C1 segment of cervical spinal cord (tissue), 14 donors: Measurements from ENCODE around the gene CNOT4.

Experiments
- DNase-seq, 14 donors: peaks; one replicate each; lab custom pipeline; 2025; lab: John Stamatoyannopoulos, UW

CNOT4 gene

DNA sequence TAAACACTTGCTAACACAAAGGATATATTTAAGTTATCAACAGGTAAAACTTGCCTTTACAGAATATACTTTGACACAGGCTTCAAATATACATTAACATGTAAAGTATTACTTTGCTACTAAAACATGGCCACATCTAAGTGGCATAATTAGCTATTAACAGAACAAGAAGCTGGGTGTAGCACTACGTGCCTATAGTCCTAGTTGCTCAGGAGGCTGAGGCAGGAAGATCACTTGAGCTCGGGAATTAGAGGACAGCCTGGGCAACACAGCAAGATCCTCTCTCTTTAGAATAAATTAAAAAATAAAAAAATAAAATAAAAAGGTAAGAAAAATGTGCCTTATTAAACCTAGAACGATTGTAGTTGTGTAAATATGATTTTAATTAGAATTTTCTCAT lies 106.6 kb downstream of the CNOT4 start:
- DNase-seq = no peak

DNA sequence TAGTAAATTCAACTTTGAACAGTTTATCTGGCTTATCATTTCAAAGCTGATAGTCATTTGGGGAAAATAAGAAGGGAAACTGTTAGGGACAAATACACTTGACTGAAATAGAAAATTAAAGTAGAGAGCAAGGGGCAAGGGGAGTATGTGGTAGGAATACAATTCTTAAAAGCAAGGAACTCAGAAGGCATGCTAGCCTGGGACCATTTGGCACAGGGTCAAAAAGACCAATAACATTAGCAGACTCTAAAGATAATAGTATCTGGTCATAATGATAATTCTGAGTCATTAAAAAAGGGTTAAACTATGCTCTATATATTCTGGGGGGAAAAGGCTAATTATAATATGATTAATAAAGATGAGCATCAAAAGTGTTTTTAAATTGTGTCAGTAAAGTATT lies 112.2 kb downstream of the CNOT4 start:
- DNase-seq = no peak

- DNase-seq = no peak
Measured at GRCh38 chr7:135392701-135393100, 117.2 kb downstream of the CNOT4 start.

DNA sequence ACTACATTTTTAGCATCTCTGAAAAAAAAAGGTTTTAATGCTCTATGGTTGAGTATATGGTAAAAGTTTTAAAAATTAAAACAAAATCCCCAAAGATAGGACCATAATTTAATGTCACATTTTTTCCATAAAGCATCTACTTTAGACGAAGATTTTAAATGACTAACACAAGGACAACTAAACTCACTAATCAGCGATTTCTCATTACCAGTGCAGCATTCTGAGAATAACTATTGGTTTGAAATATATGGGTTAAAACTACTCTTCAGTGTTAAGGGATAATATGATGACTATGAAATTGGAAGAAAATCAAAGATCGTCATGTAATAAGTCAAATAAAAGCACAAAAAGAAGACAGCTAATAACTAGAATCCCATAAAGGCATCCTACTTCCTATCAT lies 118.4 kb downstream of the CNOT4 start:
- no peak for DNase-seq

GRCh38 chr7:135390829-135391228 lies 119.1 kb downstream of the CNOT4 start:
- no peak for DNase-seq

DNA sequence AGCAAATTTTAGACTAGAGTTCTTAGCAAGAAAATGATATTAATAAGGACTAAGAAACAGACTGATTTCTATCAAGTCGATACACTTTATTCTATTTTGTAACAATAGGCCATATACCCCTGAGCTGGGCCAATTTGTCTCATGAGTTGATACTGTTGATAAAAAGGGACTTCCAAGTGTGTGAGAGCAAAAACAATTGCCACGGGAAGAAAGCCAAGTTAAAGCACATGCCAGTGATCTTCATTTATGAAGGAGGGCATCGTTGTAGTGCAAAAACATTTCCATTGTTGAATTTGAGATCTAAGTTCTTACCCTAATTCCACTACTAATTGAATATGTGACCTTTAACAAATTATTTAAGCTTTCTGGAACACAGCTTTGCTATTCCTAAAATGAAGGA lies 119.9 kb downstream of the CNOT4 start:
- DNase-seq = peak in 1 of 14 donors; percentile 1

DNA sequence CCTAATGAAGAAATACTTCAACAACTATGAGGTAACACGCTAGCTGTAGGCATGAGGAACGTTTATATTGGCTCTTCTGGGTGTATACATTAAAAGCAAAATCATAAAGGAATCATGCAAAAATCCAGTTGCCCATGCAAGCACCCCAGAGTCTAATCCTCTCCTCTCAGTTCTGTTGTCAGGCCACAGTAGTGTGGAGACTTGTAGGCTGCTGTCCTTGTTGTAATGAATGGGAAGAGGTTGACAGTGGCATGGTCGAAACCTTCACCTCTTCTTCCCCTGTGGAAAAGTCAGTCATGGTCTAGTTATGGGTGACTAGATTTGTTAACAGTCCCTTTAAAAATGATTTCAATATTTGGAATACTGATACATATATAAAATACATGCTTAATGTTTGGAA lies 121.3 kb downstream of the CNOT4 start:
- DNase-seq = no peak

DNA sequence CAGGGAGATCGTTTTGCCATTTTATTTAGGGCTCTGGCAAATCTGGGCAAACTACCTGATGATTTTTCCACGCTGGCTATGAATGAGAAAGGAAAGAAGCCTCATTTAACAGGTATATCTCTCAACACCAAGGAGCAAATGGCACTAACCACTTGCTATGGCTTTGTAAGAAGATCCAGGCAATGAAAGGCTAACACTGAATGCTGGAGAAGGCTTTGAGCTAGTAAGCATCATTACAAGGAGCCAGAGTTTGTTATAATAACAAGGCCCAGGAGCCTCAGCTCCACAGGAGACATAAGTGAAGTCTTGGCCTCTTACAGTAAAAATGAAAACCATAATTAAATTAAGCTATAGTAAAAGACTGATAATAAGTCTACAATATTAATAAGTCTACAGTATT lies 123.1 kb downstream of the CNOT4 start:
- DNase-seq = no peak

DNA sequence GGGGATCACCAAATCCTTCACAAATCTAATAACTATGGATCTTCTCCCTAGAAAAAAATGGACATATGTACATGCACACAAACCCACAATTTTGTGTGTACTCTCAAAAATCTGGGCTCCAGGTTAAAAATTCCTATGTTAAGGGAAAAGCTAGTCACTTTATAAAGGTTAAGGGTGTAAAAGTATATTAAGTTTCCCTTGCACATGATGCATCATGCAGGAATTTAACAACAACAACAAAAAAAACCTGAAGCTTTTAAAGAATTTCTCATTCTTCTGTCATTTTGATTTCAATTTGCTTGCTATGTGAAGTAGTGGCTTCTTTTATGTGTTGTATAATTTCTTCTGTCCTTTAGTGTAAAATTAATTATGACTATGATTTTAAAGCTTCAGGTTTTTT lies 123.7 kb downstream of the CNOT4 start:
- DNase-seq = no peak

GRCh38 chr7:135385209-135385608 lies 124.7 kb downstream of the CNOT4 start:
- peak in 1 of 14 donors; percentile 5 for DNase-seq

DNA sequence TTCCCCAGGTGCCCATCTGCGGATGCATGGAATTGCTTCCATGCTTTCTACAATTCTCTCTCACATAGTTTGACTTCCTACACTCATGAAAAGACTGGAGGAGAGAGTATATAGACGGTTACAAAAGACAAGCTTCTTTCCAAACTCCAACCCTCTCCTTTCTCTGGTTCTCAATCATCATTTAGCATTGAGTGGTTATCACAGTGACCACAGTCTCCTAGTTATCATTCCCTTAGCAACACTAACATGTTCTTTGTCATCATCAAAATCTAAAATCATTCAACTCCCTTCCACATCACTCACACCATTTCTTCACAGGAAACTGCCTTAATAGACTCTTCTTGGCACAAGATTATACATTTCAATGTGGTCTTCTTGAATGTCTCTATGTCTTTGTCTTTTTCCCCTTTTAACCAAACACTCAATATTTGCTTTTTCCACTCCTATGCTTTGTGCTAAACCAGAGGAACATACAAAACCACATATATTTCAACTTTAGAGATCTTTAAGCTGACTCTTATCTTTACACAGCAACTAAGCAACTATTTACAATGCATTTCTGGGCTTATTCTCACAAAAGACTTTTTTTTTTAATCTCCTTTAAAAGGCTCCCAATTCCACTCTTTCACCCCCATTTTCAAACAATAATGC lies 126.3 kb downstream of the CNOT4 start:
- DNase-seq = no peak

DNA sequence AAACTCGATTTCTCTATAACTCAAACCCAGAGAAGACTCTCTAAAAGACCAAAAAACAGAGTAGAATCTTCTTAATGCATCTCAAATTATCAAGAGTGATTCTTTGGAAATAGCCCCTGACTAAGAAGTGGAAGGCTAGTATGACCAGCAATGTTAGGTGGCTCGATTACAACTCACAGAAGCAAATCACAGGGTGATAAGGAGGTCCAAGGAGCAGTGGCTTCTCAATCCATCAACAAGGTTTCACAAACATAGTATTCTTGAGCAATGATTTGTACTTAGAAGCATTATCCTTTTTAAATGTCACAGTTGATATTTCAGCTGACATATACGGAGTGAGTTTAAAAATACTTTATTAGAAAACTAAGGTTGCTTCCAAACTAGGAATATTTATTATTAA lies 127.7 kb downstream of the CNOT4 start:
- DNase-seq = no peak

GRCh38 chr7:135381369-135381768 lies 128.5 kb downstream of the CNOT4 start:
- DNase-seq = no peak

DNA sequence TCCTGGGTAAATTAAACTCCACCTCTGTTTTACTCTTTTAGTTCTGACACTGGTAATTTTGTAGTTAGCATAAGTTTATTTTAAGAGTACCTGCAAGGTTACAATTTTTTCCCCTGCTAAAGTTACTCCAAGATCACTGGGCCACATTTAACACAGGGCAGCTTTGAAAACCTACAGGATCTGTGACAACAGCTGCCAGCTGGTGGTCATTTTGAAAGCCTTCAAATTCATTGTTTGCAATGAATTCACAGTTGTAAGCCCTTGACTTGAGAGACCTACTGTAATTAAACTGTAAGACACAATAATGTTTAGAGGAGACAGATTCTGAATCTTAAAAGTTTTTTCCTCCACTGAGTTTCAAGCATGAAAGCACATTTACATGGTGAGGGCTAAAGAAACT lies 129.6 kb downstream of the CNOT4 start:
- no peak for DNase-seq

DNA sequence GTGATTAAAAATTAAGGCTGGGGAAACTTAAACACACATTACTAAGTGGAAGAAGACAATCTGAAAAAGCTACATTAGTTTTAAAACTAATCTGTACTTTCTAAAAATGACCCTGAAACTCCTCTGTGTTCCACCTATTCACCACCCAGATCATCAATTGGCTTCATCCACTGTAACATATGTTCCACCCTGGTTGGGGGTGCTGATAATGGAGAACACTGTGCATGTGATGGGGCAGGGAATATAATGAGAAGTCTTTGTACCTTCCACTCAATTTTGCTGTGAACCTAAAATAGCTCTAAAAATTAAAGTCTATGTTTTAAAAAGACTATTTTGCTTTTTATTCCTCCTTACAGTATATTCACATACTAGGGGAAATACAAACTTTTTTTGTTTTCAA lies 132.7 kb downstream of the CNOT4 start:
- peak in 1 of 14 donors; percentile 7 for DNase-seq

DNA sequence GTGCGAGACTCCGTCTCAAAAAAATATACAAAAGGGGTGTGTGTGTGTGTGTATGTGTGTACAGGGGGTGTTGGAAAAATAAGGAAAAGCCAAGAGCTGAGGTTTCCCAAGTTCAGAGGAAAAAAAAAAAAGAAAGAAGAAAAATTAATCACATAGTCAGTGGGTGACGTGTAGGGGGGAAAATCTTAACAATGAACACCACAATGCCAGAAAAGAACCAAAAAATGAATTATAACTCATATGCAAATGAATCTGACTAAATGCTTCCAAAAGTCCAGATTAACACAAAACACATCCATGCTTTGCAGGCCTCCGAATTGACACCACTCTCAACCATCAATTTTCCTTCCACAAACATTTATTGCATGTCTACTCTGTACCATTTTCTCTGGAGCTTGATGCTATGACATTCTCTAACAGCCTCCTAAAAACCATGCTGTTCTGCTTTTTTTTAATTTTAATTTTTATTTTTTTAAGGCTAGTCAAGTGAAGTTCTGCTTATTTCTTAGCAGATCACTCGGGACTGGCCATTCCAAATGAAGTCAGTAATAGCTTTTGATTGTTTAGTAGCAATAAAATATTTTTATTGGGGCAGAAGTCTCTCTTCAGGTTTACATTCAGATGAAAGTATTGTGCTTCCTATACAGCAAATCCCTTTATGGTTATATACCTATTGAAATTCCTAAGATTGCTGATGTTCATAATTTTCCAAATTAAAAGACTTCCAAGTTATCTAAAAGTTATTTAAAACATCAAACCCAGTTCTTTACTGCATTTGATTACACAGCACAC lies 133.8 kb downstream of the CNOT4 start:
- DNase-seq = no peak

- DNase-seq = no peak
Measured at GRCh38 chr7:135374736-135375135, 135.2 kb downstream of the CNOT4 start.

DNA sequence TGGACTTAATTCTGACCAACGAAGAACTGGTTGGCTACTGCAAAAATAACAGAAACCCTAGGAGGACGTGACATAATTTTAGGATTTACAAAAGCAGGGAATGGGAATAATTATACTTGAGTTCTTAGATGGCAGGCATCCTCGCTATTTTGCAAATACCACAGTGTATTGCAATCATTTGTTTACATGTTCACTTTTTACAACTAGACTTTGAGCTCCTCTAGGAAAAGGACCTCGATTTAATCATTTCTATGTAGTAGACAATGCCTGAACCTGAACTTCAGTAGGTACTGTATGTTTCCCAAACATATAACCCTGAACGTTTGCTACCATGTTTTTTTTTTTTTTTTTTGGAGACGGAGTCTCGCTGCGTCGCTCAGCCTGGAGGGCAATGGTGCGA lies 137.7 kb downstream of the CNOT4 start:
- DNase-seq = no peak

DNA sequence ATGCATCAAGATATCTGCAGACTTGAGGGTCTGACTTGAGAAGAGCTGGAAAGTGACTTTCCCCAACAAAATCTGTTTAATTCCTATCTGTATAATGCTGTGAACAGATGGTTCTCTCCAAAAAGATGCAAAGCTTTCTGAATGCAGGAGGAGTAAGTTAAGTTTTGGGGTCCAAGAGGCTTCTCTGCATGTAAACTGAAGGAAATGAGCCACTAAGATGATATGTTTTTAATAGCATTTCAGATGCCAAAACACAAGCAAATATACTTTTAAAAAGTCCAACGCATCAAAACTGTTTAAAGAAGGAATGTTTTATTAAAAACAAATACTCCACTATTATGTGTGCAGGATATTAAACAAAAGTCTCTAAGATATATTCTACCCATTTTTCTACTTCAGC lies 139.2 kb downstream of the CNOT4 start:
- DNase-seq = no peak

DNA sequence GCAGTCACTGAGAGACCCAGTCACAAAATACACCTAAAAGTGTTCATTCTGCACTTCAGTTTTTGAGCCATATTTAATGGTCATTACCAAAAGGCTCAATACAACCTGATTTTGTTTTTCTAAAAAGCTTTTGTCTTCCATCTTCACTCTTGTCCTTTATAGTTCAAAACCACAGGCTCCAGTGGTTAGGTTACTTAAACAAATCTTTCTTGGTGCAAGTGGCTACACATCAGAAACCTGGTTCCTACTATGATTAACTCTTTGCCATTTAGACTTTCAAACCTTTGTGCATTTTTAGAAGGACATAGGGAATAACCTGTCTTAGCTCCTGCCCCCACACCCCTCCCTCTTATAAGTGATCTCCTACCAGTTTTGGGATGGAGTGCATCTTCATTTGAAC lies 140.5 kb downstream of the CNOT4 start:
- DNase-seq = no peak

GRCh38 chr7:135368416-135369186 lies 141.3 kb downstream of the CNOT4 start:
- peak in 1 of 14 donors; percentile 2 for DNase-seq

DNA sequence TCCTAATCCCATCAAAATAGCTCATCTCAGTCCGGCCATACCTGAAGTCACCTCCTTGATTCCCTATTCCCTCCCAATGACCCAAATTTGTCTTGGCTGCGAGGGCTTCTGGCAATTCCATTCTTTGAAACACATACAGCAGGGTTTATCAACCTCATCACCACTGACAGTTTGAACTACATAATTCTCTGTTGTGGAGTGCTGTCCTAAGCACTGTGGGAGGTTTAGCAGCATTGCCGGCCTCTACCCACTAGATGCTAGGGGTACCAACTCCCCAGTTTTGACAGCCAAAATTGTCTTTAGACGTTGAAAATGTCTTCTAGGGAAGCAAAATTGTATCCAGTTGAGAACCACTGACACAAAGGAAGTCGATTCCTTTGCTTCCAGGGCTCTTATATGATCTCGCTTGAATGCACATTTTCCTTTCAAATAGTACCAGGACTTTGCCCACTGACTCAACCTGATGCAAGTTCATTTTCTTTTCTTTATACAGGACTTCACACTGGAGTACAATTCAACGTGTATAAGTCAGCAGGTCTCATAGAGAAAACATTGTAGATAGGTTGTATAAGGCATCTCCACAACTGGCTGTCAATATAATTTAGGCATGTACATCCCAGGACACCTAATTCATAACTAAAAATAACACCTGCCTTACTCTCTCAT lies 142.9 kb downstream of the CNOT4 start:
- peak in 1 of 14 donors; percentile 14 for DNase-seq
